CD4-positive, alpha-beta T cell (primary cell): ENCODE results near the gene BTBD16. TPM values are rescaled to one million over a fixed set of nuclear protein-coding genes. Genes with fewer than 3 reads are reported as not detected.

Source experiments
- ATAC-seq: fragments of 200-7000 bp; cut with Tn5 transposase; one replicate; pipeline ENCODE4 v1.10.0; 2022; ENCODE audit warnings: mild to moderate bottlenecking; ENCODE audit not compliant: poor library complexity
- CTCF ChIA-PET: fragments of 350-600 bp; sonication (Branson Sonifier 250); formaldehyde crosslinking; loops from one replicate; lab custom pipeline; 2021; ENCODE audit warnings: antibody characterized with exemption, inconsistent platforms; lab: Charles Lee
- POLR2A ChIA-PET: fragments of 350-600 bp; sonication (Branson Sonifier 250); formaldehyde crosslinking; loops from one replicate; lab custom pipeline; 2021; ENCODE audit warnings: antibody characterized with exemption, inconsistent platforms; lab: Charles Lee
- DNase-seq, 14 experiments: peaks; one replicate each; pipeline ENCODE4 v3.0.0-alpha.2; 2013 to 2020; ENCODE audit warnings: mixed read lengths in 2 of 14
- H3K27ac ChIP-seq, 2 donors: one replicate each; pipeline versions ENCODE4 v1.5.1 to v1.7.0; 2013; ENCODE audit warnings: low read length in 2 of 2, low read depth in 1 of 2, mild to moderate bottlenecking in 1 of 2
- H3K27me3 ChIP-seq, 2 experiments: 1 replicate in 1 of 2; 2 replicates in 1 of 2; pipeline versions ENCODE4 v1.6.1 to v1.7.0; 2013; ENCODE audit warnings: low read length in 2 of 2, control low read depth in 1 of 2, mild to moderate bottlenecking in 1 of 2, moderate library complexity in 1 of 2; ENCODE audit not compliant: insufficient read depth in 2 of 2, control insufficient read depth in 1 of 2
- H3K36me3 ChIP-seq: one replicate; pipeline ENCODE4 v1.6.1; 2013; ENCODE audit warnings: low read length, control low read depth; ENCODE audit not compliant: insufficient read depth
- H3K4me1 ChIP-seq: one replicate; pipeline ENCODE4 v1.6.1; 2013; ENCODE audit warnings: low read length, control low read depth; ENCODE audit not compliant: insufficient read depth
- H3K4me3 ChIP-seq: one replicate; pipeline ENCODE4 v1.5.1; 2013; ENCODE audit warnings: mild to moderate bottlenecking, low read length, moderate library complexity
- H3K9me3 ChIP-seq, 2 experiments: 1 replicate in 1 of 2; 2 replicates in 1 of 2; pipeline versions ENCODE4 v1.6.1 to v1.7.0; 2013; ENCODE audit warnings: low read length in 2 of 2, mild to moderate bottlenecking in 2 of 2, control low read depth in 1 of 2, moderate library complexity in 1 of 2; ENCODE audit not compliant: control insufficient read depth in 1 of 2, insufficient read depth in 1 of 2
- H3K27ac Mint-ChIP-seq: one replicate; pipeline ENCODE4 v1.8.0; 2020; ENCODE audit warnings: mixed read lengths
- H3K27me3 Mint-ChIP-seq: one replicate; pipeline ENCODE4 v1.8.0; 2021; ENCODE audit warnings: mixed read lengths
- H3K36me3 Mint-ChIP-seq: one replicate; pipeline ENCODE4 v1.8.0; 2021; ENCODE audit warnings: low read depth, mixed read lengths
- H3K4me1 Mint-ChIP-seq: one replicate; pipeline ENCODE4 v1.8.0; 2021; ENCODE audit warnings: low read depth, mixed read lengths
- H3K4me3 Mint-ChIP-seq: one replicate; pipeline ENCODE4 v1.8.0; 2020; ENCODE audit warnings: mild to moderate bottlenecking, mixed read lengths
- H3K9me3 Mint-ChIP-seq: one replicate; pipeline ENCODE4 v1.8.0; 2020; ENCODE audit warnings: mixed read lengths
- CTCF ChIP-seq: fragments of 200-600 bp; IDR thresholded peaks from one replicate; pipeline ENCODE4 v1.8.0; 2022; ENCODE audit warnings: antibody characterized with exemption, mild to moderate bottlenecking
- intact Hi-C, 2 experiments: fragments of 100-400 bp; cut with DNase I in 1 of 2; cut with micrococcal nuclease in 1 of 2; formaldehyde crosslinking; loops; one replicate each; pipeline versions ENCODE4 v1.15.1 to v1.9.0; 2023 to 2025; cut with DNase I, micrococcal nuclease
- total RNA-seq, 174 experiments: library from RNA in 2 of 174; stranded (reverse) in 2 of 174; gene quantifications; one replicate each; pipeline ENCODE4 v1.2.3 and lab custom pipeline; 2021 to 2026

BTBD16 gene
- total RNA-seq, 2 experiments from 2014 or later, result not detected

- Histone ChIP-seq H3K27ac (no peak overlapping the region), H3K9me3 (no peaks in the 10 kb centered on the region), H3K36me3 (peaks cover 17% of the 10 kb centered on the region), H3K4me3 (no peak overlapping the region), H3K27me3 (no peaks in the 10 kb centered on the region), H3K4me1 (peaks cover 18% of the 10 kb centered on the region)
- no peak overlapping the region for H3K4me3 Mint-ChIP-seq
- peaks cover 79% of the 10 kb centered on the region for H3K4me1 Mint-ChIP-seq
- H3K27ac Mint-ChIP-seq, result no peak overlapping the region
- intact Hi-C loops, result no loop called here
- no peak for DNase-seq
- peaks cover 4% of the 10 kb centered on the region for H3K9me3 Mint-ChIP-seq
- ATAC-seq, result no peak
- ChIA-PET POLR2A (interaction anchor here (1.2 kb wide), 1 partner anchor 9 kb away, joined by 3 read pairs; no protein-coding TSS in a partner anchor), CTCF (no interaction called here)
- no peaks in the 10 kb centered on the region for H3K27me3 Mint-ChIP-seq
- H3K36me3 Mint-ChIP-seq, result peaks cover 23% of the 10 kb centered on the region
- TF ChIP-seq CTCF, result no peak
These were observed 109.6 kb downstream of the BTBD16 start for GRCh38 chr10:122380703-122381102.

- Mint-ChIP-seq H3K27ac (no peak overlapping the region), H3K4me1 (peaks cover 80% of the 10 kb centered on the region), H3K4me3 (no peak overlapping the region), H3K9me3 (peaks cover 4% of the 10 kb centered on the region), H3K36me3 (peaks cover 21% of the 10 kb centered on the region), H3K27me3 (no peaks in the 10 kb centered on the region)
- ChIA-PET CTCF (no interaction called here), POLR2A (interaction anchor here (1.3 to 1.5 kb wide), 2 partner anchors 22 to 25 kb away, joined by 3 read pairs; no protein-coding TSS in a partner anchor)
- intact Hi-C loops, result no loop called here
- H3K4me3 ChIP-seq, result no peak overlapping the region
- DNase-seq, result no peak
- TF ChIP-seq CTCF, result no peak
- H3K4me1 ChIP-seq, result peaks cover 18% of the 10 kb centered on the region
- H3K9me3 ChIP-seq, result no peaks in the 10 kb centered on the region
- no peaks in the 10 kb centered on the region for H3K27me3 ChIP-seq
- H3K36me3 ChIP-seq, result peaks cover 17% of the 10 kb centered on the region
- H3K27ac ChIP-seq, result no peak overlapping the region
- no peak for ATAC-seq
These were observed 110.6 kb downstream of the BTBD16 start for GRCh38 chr10:122381680-122382079.

- CTCF ChIA-PET, result no interaction called here
- H3K4me3 ChIP-seq, result no peak overlapping the region
- peaks cover 5% of the 10 kb centered on the region for H3K4me1 ChIP-seq
- intact Hi-C loops, result no loop called here
- peaks cover 71% of the 10 kb centered on the region for H3K4me1 Mint-ChIP-seq
- no peaks in the 10 kb centered on the region for H3K27me3 Mint-ChIP-seq
- H3K27ac ChIP-seq, result no peak overlapping the region
- ATAC-seq (no peak), DNase-seq (no peak)
- peaks cover 9% of the 10 kb centered on the region for H3K36me3 ChIP-seq
- no peaks in the 10 kb centered on the region for H3K9me3 ChIP-seq
- no peak for TF ChIP-seq CTCF
- H3K36me3 Mint-ChIP-seq, result peaks cover 28% of the 10 kb centered on the region
- no peaks in the 10 kb centered on the region for H3K9me3 Mint-ChIP-seq
- H3K4me3 Mint-ChIP-seq, result no peak overlapping the region
- no peak overlapping the region for H3K27ac Mint-ChIP-seq
- H3K27me3 ChIP-seq, result no peaks in the 10 kb centered on the region
- POLR2A ChIA-PET, result interaction anchor here (1.5 kb wide), 1 partner anchor 11 kb away, joined by 11 read pairs; the partner anchor contains the start of gene PLEKHA1
These were observed 115.4 kb downstream of the BTBD16 start for GRCh38 chr10:122386514-122386913.
